SIG-M5 (cell line): Measurements from ENCODE around the gene TTLL8.

Experiments
- DNase-seq: peaks from one replicate; lab custom pipeline; 2025; lab: John Stamatoyannopoulos, UW

Gene TTLL8

DNA sequence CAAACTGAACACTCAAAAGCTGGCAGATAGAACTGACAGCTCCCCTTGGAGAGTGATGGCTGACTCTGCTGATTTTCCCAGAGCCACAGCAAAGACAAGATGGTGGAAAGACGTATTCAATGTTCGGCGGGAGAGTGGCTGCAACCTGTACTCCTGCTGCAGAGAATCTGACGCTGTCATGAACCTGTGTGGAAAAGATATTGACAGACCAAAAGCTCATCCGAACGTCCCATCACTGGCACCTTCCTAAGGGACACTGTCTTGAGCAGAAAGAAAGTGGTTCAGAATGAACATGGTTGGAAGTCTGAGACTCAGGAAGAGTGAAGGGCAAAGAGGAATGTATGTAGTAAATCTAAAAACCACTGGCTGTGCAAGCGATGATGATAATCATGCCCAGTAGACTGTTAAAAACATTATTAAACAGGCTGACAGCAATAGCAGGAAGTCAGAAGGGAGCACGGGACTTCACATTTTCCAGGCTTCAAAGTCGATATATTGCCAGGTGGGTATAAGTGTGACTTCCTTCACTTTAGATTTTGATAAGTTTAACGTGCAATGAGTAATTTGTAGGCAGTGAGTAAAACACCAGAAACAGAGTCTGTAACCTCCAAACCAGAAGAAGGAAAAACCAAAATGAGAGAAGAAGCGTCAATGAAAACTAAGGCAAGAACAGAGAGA is 39.4 kb downstream of the TTLL8 start:
- DNase-seq, result no peak

DNA sequence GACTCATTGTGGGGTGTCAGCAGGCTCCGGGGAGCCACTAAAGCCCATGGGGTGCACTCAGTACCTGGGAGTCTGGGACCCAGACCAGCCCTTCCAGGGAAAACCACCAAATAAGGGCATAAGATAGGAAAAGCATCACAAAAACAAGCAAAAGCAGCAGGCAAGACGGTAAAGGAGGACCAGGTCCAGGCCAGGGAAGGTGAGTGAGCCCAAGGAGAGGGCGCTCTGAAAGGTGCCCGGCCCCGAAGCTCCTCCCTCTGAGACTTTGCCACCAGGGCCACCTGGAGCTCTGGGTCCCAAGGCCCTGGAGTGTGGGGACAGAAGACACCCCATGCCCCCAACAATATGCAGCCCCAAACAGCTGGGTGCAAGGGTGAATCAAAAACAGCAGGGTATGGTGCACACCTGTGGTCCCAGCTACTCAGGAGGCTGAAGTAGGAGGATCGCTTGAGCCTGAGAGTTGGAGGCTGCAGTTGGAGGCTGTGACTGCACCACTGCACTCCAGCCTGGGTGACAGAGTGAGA is 40.3 kb downstream of the TTLL8 start:
- no peak for DNase-seq

DNA sequence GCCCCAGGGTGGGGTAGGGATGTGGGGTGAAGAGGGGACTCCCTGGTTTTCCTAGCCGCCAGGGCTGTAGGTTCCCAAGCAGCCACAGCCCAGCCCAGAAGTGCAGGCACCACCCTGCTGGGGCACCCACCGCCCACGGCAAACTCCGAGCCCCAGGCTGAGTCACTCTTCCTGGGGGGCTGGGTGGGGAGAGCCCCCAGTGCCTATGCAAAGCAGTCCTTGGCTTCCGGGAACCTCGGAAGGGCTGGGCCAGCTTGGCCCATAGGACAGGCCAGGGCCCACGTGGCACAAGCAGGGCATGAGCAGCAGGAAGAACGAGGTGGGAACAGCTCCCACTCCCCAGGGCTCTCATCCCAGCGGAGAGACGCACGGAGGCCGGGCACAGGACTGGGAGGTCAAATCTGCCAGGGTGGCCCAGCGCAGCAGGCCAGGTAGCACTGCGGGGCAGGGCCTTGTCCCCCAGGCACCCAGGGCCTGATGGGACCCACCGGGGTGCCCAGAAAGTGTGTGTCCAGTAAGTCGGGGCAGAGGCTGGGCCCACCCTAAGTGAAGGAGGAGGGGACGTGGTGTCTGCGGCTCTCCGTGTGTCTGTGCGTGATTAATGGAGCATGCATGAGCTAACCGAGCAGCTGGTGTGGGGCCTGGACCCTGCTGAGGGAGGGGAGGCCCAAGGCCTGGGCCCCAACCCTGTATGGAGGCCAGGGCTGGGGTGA is 41.0 kb downstream of the TTLL8 start:
- no peak for DNase-seq

DNA sequence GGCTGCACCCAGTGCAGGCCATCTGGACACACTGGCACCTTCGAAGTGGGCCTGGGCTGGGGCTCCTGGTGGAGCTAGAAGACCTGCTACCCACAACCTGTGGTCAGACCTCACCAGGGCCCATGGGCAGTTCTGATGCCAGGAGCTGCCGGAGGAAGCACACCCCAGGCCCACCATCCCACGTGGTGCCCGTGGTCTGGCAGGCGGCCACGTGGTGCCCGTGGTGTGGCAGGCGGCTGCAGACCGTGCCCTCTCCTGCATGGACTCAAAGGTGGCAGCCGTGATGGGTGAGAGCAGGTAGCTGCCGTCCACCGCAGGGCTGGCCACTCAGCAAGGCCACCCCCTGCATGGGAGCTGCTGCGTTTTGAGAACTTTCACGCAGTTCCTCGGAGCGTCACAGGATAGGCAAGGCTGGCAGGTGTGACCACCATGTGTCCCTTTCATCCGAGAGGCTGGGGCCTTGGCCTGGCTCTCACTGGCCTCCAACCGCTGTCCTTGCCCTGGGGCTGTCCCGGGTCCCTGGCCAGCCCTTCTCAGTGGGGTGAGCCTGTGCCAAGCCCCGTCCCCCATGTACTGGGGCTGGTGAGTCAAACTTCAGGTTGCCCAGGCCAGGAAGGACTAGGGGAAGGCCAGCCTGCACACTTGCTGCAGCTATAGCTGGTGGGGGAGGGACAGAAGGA is 41.6 kb downstream of the TTLL8 start:
- no peak for DNase-seq

DNA sequence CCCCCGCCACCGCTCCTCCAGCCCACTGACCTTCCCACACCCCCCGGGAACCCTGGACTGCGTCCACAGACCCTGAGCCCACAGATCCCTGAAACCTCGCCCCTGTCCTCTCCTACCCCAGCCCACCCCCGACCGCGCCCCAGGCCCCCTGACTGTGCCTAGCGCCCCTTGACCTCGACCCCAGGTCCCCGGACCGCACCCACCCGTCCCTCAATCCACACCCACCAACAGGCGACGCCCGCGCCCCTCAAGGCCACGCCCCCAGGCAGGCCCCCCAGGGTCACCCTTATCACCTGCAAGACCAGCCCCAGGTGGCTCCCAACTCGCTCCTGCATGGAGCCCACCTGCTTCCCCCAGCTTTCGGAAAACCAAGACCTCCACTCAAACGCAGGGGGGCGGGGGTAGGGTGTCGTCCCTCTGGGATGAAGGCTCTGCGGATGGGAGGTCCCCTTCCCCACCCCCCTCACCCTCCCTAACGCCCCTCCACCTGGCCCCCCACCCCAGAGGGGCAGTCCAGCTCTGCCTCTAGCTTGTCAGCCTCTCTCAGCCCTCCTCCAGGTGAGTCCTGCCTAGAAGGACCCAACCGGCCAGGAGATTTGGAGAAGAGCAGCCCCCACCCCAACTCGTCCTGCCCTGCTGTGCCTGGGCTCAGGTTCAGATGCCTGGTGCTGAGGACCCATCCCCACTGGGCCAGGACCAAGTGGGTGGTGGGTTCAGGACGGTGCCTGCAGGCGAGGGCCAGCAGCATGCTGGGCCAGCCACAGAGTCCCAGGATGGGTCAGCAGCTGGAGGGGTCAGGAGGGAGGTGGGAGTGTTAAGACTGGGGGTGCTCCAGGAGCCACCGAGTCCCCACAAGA is 42.4 kb downstream of the TTLL8 start:
- DNase-seq, result no peak

DNA sequence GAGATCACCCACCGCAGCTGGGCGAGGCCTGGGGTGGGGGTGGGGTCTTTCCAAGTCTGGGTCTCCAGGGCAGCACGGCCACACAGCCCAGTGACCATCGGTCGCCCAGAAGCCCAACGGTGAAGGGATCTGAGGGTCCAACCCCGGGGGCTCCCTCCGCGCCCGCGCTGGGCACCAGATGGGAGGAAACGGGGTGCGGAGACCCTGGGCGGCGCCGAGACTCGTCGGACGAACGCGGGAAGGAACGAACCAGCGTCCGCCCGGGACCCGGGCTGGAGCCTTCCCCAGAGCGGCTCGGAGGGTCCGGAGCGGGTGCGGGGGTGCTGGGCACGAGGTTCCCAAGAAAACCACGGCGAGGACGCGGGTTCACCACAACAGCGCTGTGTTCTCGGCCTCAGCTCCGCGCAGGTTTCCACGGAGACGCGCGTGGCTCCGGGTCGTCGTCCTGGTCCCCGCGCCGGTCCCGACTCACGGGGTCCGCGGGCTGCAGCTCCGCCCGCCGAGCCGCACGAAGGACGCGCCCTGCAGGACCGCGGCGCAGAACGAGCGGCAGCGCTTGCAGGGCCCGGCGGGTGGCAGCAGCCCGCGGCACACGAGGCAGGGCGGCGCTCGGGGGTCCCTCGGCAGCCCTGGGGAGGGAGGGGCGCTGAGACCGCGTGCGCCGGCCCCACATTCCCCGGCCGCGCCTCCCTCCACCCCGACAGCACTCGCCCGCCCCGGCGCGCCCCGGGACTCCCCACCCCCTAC is 43.3 kb downstream of the TTLL8 start:
- DNase-seq, result no peak

DNA sequence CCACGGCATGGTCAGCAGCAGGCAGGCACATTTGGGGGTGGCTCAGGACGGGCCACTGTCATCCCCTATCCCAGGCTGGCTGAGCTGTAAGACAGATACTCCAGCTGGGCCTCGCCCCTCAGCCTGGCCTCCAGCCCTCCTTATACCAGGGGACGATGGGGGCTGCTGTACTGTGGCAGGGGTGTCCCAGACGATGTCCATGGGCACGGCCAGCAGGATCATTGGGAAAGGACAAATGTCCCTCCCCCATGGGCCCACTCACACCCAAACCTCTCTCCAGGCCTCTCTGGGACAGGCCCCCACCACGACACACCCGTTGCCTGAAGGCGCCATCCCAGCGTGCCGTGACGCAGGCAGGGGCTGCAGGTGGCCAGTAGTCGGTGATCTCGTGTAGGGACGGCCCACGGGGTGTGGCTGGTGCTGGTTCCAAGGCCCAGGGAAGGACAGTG is 44.0 kb downstream of the TTLL8 start:
- no peak for DNase-seq

DNA sequence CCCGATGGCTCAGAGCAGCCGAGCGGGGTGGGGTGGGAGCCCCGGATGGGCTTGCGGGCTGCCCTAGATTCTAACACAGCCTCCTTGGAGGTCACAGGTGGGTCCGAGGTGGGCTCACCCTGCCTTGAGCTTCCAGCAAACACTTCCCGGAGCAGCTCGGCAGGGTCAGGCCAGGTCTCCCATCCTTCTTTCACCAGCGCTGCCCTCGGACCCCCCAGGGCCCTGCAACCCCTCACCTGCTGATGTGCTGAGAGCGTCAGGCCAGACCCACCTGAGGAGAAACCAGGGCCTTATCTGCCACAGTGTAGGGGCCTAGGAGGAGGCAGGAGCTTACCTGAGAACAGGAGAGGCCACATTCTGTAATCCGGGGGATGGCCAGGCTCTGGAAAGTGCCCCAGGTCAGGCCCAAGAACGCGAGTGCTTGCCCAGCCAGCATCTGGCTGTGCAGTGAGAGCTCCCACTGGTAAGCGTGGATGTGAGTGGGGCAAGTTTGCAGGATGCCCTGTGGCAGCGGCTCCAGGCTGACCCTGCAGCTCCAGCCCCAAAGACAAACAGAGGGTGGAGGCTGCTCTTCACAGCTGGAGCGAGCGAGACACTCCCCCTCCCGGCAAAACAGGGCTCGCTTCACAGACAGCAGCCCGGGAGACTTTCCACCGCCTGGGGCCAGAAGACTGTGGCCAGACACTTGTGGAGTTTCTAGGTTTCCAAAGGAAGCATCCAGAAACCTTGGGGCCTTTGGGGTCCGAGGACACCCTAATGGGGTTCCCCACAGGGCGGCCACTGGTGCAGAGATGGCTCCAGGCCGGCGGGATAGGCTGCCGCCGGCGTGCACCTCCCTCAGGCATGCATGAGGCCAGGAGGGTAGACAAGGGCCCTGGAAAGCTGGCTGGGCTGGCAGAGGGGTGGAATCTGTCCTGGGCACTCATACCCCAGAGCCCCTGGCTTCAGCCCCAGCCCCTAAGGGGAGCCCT is 45.6 kb downstream of the TTLL8 start, which contains the start of gene IL17REL:
IL17REL (minus strand) TSS at position 555 of the 971 bp plus-strand sequence; CDS start at position 436, 119 bp downstream.
- DNase-seq, result no peak

DNA sequence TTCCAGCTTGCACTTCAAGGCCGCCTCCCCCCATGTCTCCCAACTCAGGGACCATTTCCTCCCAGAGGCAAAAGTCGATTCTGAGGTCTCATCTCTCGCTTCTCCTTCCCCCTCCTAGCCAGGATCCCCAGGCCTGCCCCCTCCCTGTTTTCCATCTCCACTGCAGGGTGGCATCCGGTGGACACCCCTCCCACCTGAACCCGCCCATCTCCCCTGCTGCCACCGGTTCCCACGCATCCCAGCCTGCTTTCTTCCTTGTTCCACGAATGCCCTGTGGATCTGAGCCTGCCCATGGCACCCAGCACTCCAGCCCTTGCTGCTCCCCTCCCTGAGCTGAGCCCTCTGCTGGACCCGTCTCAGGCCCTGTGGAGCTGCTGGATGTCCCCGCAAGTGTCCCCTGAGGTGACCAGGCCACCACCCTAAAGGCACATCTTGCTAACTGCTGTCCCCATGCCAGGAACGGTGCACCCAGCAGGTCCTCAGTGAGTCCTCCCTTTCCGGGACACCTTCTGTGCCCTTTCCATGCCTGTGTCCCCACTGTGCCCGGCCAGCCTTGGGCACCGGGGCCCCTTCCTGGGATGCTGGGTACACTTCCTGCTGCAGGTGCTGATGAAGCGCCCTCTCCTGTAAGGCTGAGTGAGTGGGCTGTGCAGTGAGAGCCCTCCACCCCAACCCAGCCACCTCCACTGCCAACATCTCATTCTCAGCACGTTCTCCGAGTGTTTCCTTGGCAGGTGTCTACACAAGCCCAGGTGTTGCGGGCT is 46.5 kb downstream of the TTLL8 start:
- no peak for DNase-seq

DNA sequence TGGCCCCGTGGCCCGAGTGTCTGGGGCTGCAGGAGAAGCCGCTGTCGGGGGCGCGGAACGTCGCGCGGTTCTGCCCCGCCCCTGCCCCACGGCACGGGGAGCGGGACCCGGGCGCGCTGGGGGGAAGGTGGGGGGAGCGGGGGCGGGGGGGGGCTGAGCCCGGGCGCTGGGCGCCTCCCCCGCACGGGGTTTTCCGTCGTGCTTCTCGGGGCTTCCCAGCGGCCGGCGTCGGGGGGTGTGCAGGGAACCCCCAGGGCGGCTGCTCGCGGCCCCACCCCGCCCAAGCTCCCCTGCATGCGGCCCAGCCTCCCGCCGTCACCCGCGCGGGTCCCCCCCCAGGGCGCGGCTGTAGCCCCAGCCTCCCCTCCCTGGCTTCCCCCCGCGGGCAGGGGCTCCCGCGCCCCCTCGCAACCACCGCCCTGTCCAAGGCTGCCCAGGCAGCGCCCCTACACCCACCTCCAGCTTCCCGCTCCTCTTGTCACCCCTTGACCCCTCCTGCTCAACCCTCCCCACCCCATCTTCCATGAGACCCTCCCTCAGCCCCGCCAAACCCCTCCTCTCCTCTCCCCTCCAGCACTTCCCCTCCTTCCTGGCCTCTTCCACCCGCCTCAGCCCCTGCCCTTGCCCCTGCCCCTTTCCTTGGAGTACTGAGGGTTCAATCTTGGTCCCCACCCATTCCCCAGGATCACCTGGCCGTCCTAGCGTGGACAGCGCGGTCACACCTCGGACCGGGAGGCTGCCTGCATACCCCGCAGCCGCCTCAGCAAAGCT is 47.2 kb downstream of the TTLL8 start:
- no peak for DNase-seq

DNA sequence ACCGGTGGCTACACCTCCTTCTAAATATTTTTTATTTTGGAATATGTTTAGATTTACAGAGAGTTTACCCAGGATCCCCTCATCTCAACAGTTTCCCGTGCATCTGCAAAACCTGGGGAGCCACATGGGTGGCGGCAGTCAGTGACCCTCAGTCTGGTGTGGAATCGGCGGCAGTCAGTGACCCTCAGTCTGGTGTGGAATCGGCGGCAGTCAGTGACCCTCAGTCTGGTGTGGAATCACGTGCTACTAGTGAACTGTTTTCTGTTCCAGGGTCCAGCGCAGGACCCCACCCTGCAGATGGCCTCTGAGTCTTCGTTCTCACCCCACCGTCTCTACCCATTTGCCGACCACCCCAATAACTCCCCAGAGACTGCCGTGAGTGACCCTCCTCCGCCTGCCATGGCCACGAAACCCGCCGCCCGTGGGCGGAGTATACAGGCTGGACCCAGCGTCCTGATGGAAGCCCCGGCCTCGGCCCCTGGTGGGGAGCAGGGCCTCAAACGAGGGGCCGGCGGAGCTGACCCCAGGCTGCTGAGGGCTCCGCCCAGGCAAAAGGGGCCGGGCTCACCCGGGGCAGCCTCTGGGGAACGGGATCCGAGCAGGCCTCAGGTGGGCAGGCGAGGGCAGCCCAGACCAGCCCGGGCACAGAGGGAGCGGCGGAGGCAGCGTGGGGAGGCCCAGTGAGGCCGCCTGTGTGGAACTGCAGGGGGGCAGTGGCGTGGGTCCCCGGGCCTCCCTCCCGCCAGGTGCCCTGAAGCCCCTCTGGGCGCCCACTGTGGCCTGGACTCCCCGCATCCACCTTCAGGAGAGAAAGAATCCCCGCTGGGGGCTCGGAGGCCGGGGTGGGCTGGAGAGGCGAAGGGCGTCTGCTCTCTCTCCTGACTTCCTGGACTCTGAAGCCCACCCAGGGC is 48.1 kb downstream of the TTLL8 start:
- DNase-seq, result no peak

DNA sequence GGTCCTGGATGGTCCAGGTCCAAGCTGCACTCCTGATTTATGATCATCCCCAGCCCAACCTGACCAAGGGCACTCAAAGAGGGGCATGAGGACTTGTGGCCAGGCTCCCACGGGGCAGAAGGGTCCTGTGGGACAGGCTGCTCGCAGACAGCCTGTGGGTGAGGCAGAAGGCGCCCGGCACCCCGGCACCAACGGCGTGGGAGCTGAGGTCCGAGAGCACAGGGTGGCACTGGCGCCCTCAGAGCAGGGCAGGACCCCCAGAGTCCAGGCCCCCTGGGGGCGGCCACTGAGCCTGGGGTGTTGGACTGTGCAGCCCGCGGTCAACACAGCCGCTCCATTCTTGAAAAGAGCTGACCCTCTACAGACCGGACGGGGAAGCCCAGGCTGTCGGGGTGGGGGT is 48.8 kb downstream of the TTLL8 start:
- no peak for DNase-seq

DNA sequence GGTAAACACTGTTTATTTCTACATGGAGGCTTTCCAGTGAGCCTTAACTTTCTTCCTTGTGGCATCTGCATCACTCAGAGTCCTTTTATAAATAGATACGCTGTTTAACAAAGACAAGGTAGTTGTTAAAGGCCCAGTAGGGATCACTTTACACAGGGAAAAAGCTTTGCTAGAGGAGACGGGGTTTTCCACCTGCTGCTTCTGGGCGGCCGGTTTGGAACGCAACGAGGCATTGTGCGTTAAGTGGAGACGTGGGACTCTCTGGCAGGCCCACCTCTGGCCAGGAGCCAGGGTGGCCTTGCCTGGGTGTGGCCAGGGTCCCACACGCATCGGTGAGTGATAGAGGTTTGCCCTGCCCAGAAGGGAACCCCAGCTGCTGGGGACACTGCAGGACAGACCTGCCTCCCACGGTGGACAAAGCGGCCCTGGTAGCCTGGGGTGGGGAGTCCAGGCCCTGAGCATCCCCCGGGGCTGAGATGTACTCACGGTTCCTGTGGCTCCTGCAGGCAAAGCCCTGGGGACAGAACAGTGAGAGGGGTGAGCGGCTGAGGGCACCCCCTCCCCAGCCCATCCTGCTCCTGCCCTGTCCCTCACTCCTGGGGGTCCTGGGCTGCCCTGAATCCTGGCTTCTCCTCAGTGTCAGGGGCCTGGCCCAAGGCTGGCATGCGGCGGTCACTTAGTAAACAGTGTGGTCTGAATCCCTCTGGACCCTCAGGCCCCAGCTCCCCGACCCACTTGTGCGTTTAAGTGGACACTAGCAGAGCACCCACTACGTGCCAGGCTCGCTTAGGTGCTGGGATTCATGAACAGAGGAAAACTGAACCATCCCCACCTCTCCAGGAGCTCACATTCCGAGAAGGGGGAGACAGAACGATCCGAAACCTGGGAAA is 49.7 kb downstream of the TTLL8 start:
- no peak for DNase-seq

DNA sequence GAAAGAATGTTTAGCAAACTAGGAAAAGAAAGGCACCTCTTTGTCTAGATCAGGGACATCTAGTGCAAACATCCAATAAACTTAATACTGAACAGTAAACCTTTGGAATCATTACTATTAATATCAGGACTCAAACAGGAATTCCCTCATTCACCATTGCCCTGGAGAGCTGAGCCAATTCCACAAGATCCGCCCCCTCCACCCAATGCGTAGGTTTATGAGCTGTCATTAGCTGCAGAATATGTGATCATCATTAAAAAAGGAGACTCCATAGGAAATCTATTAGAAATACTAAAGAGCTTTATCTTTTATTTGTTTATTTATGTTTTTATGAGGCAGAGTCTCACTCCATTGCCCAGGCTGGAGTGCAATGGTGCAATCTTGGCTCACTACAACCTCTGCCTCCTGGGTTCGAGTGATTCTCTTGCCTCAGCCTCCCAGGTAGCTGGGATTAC is 51.0 kb downstream of the TTLL8 start:
- DNase-seq, result no peak

DNA sequence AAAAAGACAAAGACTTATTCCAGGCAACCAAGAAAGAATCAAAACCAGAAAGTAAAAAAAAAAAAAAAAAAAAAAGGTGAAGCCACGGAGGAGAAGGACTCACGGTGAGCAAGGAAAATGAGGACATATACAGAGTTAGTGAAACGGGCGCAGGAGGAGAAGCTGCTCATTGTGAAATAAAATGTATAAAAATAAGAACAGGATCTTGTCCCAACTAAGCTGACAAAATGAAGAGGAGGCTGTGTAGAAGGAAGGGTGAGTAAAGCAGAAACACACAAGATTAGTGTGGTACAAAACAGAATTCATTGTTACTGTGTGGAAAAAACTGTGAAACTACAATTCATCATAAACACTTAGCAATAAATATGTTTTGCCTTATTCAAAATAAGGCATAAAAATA is 53.2 kb downstream of the TTLL8 start:
- no peak for DNase-seq

DNA sequence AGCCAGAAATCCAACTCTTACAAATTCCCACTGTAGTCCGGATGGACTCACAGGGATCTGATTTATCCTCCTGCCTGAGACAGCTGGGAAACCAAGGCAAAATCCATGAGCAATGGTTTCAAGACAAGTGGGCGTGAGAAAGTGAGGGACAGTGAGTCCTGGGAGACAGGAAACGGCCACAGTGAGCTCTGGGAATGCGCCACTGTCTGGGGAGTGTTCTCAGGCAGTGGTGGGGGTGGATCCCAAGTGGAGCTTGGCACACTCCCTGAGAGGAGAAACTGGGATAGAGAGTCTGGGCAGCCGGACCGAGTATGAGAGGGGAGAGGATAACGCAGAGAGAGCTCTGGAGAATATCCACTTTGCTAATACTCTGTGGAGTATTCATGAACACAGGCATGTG is 55.3 kb downstream of the TTLL8 start:
- DNase-seq, result no peak
